Measurements from ENCODE around the gene H6PD. TPM values are rescaled to one million over a fixed set of nuclear protein-coding genes. Genes with fewer than 3 reads are reported as not detected.

The H6PD gene
- total and polyA plus RNA-seq, 2 experiments from 2014 or later: 1.2 to 4.7 TPM

DNA sequence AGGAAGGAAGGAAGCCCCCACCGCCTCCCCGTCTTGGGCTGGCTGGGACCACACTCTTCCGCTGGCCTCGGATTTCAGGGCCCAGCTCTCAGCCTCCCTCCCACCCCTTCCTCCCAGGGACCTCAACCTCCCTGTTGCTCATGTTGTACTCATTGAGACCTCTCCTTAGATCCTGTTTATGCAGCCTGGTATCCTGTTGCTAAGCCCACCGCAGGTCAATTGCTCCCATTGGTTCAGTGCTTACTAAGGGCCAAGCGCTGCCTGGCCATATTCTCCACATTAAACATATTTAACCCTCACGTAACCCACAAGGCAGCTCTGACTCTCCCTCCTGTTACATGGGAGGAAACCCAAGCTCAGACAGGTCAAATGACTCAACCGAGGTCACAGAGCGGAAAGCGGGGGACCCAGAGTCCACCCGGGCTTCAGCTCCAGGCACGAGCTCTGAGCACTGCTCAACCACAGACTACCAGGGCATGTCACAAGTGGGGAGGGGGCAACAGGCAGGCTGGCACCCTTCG is 23.2 kb upstream of the H6PD start:
- H3K79me2 ChIP-seq (replicated peaks; ENCODE audit: insufficient read depth): no peaks in the 10 kb centered on the region
- peaks cover 9% of the 10 kb centered on the region; the same call in 2 of the 3 replicates for H3K4me1 Mint-ChIP-seq
- no peaks in the 10 kb centered on the region for H4K20me1 ChIP-seq (replicated peaks; ENCODE audit: insufficient read depth)
- H3K4me2 ChIP-seq: no peak overlapping the region
- H3K36me3 Mint-ChIP-seq (ENCODE audit: low read depth): no peaks in the 10 kb centered on the region
- H3K9me3 Mint-ChIP-seq: no peaks in the 10 kb centered on the region
- no peaks in the 10 kb centered on the region for H3K36me3 ChIP-seq (ENCODE audit: insufficient read depth)
- TF ChIP-seq CREB1 (CRISPR knock-in tag; IDR thresholded peaks at IDR 0.05; ENCODE audit: low read depth) (no peak), ZNF331 (CRISPR knock-in tag; IDR thresholded peaks at IDR 0.05; ENCODE audit: low read depth) (no peak), NANOG (IDR thresholded peaks at IDR 0.05; ENCODE audit: borderline replicate concordance) (no peak), EZH2phosphoT487 (IDR thresholded peaks at IDR 0.05; ENCODE audit: unreplicated experiment) (no peak), STAT1 (IDR thresholded peaks at IDR 0.05; ENCODE audit: unreplicated experiment) (no peak), JUNB (IDR thresholded peaks at IDR 0.05; ENCODE audit: unreplicated experiment) (no peak), POLR2AphosphoS5 (IDR thresholded peaks at IDR 0.05; ENCODE audit: low read depth) (no peak), ZNF114 (CRISPR knock-in tag; IDR thresholded peaks at IDR 0.05) (no peak), EZH2 (IDR thresholded peaks at IDR 0.05; ENCODE audit: low read depth, unreplicated experiment) (no peak)
- TF ChIP-seq, protein P1, sequence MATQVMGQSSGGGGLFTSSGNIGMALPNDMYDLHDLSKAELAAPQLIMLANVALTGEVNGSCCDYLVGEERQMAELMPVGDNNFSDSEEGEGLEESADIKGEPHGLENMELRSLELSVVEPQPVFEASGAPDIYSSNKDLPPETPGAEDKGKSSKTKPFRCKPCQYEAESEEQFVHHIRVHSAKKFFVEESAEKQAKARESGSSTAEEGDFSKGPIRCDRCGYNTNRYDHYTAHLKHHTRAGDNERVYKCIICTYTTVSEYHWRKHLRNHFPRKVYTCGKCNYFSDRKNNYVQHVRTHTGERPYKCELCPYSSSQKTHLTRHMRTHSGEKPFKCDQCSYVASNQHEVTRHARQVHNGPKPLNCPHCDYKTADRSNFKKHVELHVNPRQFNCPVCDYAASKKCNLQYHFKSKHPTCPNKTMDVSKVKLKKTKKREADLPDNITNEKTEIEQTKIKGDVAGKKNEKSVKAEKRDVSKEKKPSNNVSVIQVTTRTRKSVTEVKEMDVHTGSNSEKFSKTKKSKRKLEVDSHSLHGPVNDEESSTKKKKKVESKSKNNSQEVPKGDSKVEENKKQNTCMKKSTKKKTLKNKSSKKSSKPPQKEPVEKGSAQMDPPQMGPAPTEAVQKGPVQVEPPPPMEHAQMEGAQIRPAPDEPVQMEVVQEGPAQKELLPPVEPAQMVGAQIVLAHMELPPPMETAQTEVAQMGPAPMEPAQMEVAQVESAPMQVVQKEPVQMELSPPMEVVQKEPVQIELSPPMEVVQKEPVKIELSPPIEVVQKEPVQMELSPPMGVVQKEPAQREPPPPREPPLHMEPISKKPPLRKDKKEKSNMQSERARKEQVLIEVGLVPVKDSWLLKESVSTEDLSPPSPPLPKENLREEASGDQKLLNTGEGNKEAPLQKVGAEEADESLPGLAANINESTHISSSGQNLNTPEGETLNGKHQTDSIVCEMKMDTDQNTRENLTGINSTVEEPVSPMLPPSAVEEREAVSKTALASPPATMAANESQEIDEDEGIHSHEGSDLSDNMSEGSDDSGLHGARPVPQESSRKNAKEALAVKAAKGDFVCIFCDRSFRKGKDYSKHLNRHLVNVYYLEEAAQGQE (IDR thresholded peaks at IDR 0.05; ENCODE audit: unreplicated experiment): no peak
- TF ChIP-seq, protein P2, sequence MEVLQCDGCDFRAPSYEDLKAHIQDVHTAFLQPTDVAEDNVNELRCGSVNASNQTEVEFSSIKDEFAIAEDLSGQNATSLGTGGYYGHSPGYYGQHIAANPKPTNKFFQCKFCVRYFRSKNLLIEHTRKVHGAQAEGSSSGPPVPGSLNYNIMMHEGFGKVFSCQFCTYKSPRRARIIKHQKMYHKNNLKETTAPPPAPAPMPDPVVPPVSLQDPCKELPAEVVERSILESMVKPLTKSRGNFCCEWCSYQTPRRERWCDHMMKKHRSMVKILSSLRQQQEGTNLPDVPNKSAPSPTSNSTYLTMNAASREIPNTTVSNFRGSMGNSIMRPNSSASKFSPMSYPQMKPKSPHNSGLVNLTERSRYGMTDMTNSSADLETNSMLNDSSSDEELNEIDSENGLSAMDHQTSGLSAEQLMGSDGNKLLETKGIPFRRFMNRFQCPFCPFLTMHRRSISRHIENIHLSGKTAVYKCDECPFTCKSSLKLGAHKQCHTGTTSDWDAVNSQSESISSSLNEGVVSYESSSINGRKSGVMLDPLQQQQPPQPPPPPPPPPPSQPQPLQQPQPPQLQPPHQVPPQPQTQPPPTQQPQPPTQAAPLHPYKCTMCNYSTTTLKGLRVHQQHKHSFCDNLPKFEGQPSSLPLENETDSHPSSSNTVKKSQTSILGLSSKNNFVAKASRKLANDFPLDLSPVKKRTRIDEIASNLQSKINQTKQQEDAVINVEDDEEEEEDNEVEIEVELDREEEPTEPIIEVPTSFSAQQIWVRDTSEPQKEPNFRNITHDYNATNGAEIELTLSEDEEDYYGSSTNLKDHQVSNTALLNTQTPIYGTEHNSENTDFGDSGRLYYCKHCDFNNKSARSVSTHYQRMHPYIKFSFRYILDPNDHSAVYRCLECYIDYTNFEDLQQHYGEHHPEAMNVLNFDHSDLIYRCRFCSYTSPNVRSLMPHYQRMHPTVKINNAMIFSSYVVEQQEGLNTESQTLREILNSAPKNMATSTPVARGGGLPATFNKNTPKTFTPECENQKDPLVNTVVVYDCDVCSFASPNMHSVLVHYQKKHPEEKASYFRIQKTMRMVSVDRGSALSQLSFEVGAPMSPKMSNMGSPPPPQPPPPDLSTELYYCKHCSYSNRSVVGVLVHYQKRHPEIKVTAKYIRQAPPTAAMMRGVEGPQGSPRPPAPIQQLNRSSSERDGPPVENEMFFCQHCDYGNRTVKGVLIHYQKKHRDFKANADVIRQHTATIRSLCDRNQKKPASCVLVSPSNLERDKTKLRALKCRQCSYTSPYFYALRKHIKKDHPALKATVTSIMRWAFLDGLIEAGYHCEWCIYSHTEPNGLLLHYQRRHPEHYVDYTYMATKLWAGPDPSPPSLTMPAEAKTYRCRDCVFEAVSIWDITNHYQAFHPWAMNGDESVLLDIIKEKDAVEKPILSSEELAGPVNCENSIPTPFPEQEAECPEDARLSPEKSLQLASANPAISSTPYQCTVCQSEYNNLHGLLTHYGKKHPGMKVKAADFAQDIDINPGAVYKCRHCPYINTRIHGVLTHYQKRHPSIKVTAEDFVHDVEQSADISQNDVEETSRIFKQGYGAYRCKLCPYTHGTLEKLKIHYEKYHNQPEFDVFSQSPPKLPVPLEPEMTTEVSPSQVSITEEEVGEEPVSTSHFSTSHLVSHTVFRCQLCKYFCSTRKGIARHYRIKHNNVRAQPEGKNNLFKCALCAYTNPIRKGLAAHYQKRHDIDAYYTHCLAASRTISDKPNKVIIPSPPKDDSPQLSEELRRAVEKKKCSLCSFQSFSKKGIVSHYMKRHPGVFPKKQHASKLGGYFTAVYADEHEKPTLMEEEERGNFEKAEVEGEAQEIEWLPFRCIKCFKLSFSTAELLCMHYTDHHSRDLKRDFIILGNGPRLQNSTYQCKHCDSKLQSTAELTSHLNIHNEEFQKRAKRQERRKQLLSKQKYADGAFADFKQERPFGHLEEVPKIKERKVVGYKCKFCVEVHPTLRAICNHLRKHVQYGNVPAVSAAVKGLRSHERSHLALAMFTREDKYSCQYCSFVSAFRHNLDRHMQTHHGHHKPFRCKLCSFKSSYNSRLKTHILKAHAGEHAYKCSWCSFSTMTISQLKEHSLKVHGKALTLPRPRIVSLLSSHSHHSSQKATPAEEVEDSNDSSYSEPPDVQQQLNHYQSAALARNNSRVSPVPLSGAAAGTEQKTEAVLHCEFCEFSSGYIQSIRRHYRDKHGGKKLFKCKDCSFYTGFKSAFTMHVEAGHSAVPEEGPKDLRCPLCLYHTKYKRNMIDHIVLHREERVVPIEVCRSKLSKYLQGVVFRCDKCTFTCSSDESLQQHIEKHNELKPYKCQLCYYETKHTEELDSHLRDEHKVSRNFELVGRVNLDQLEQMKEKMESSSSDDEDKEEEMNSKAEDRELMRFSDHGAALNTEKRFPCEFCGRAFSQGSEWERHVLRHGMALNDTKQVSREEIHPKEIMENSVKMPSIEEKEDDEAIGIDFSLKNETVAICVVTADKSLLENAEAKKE (CRISPR knock-in tag; IDR thresholded peaks at IDR 0.05): no peak
- TF ChIP-seq, protein P3, sequence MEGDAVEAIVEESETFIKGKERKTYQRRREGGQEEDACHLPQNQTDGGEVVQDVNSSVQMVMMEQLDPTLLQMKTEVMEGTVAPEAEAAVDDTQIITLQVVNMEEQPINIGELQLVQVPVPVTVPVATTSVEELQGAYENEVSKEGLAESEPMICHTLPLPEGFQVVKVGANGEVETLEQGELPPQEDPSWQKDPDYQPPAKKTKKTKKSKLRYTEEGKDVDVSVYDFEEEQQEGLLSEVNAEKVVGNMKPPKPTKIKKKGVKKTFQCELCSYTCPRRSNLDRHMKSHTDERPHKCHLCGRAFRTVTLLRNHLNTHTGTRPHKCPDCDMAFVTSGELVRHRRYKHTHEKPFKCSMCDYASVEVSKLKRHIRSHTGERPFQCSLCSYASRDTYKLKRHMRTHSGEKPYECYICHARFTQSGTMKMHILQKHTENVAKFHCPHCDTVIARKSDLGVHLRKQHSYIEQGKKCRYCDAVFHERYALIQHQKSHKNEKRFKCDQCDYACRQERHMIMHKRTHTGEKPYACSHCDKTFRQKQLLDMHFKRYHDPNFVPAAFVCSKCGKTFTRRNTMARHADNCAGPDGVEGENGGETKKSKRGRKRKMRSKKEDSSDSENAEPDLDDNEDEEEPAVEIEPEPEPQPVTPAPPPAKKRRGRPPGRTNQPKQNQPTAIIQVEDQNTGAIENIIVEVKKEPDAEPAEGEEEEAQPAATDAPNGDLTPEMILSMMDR (conservative IDR thresholded peaks at IDR 0.05; ENCODE audit: low read depth in 2 of 2): no peak
- TF ChIP-seq, protein P4, sequence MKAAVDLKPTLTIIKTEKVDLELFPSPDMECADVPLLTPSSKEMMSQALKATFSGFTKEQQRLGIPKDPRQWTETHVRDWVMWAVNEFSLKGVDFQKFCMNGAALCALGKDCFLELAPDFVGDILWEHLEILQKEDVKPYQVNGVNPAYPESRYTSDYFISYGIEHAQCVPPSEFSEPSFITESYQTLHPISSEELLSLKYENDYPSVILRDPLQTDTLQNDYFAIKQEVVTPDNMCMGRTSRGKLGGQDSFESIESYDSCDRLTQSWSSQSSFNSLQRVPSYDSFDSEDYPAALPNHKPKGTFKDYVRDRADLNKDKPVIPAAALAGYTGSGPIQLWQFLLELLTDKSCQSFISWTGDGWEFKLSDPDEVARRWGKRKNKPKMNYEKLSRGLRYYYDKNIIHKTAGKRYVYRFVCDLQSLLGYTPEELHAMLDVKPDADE (IDR thresholded peaks at IDR 0.05): no peak
- peaks cover 17% of the 10 kb centered on the region for H3K27me3 Mint-ChIP-seq (ENCODE audit: insufficient read depth, low read depth, poor library complexity)
- no peaks in the 10 kb centered on the region for H3F3A ChIP-seq (replicated peaks; ENCODE audit: low read depth)
- no peak overlapping the region for H3K27ac ChIP-seq (ENCODE audit: low read depth)
- no peaks in the 10 kb centered on the region for H3K4me1 ChIP-seq (ENCODE audit: insufficient read depth)
- no peak overlapping the region for H3K4me3 Mint-ChIP-seq
- H3K4me3 ChIP-seq: no peak overlapping the region
- H2AFZ ChIP-seq: no peak overlapping the region
- DNase-seq (ENCODE audit: low spot score) (no peak), ATAC-seq (no peak)
- H3K9me2 ChIP-seq (ENCODE audit: insufficient read depth): no peaks in the 10 kb centered on the region
- no peaks in the 10 kb centered on the region for H3K27me3 ChIP-seq (ENCODE audit: insufficient read depth)
- H3K27ac Mint-ChIP-seq: no peak overlapping the region
